Panc1 (cell line): ENCODE results near the gene SSH2.

Experiments
- CTCF ChIP-seq: fragments of 450-650 bp; IDR thresholded peaks from 2 replicates; pipeline ENCODE4 v1.5.1; 2017; ENCODE audit warnings: mild to moderate bottlenecking
- POLR2AphosphoS5 ChIP-seq: IDR thresholded peaks from 2 replicates; pipeline ENCODE4 v1.6.1; 2012; ENCODE audit warnings: mild to moderate bottlenecking, low read depth, low read length, moderate library complexity
- SIN3A ChIP-seq: IDR thresholded peaks from 2 replicates; pipeline ENCODE4 v1.6.1; 2012; ENCODE audit warnings: low read depth, mild to moderate bottlenecking, low read length, moderate library complexity, borderline replicate concordance; ENCODE audit not compliant: insufficient read depth

DNA sequence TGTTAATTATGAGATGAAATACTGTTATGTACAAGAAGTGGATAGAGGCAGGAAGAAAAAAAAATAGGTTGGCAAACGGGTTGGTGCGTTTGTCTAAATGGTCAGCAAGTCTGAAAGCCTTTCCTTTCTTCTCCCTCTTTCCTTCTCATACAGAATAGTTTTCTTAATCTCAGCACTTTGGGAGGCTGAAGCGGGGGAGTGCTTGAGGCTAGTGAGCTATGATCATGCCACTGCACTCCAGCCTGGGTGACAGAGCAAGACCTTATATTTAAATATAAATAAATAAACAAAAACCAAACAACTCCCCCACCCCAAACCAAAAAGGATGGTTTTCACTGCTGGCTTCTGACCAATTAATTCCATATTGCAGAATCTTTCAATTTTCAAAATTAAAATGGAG is 232.7 kb downstream of the SSH2 start:
- TF ChIP-seq SIN3A (no peak), POLR2AphosphoS5 (no peak), CTCF (no peak)
